Measurements from ENCODE around the gene LMX1B.

LMX1B gene

DNA sequence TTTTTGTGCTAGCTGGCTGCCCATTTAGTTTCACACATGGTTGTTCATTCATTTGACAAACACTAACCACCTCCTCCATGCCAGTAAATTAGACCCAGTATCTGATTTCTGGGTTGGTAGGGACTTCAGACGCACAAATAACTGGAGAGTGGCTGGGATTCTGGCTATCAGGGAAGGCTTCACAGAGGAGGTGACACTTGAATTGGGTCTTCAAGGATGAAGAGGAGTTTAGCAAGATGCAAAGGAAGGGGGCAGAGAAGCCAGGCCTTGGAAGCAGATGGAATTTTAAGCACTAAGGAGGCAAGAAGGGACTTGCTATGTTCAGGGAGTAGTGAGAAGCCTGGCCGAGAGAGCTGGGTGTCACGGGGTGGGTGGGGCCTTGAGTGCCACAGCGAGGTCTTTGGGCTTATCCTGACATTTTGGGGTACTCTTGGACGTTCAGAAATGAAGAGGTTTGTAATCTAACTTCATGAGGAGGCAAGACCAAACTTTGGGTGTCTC, 71.3 kb downstream of the LMX1B start:
- no peaks in the 10 kb centered on the region for H3K27me3 ChIP-seq (ENCODE audit: low read length)

DNA sequence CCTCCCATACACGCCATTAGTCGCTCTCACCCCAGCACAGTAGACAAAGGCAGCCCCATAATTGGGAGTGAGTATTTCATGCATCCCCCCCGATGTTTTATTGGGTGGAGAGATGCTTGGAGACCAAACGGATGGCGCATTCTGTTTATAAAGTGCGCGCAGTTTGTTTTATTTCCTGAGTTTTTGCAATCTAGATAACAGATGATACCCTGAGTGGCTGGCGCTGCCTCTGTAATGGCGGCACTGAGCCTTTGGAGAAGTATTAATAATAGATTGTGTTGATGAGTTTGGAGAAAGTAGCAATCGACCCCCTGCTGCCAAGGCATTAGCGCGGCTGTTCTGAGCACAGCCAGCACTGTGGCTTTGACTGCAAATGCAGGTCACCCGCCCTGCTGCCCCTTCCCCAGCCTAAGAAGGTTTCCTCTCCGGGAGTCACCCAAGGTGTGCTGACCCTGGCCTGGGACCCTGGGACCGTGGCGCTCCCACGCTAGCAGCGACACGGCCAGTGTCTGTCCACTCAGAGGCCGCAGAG, 74.3 kb downstream of the LMX1B start:
- Histone ChIP-seq H3K9me3 (ENCODE audit: insufficient read depth, low read length) (no peaks in the 10 kb centered on the region), H3K9me2 (replicated peaks; ENCODE audit: insufficient read depth, low read length) (no peaks in the 10 kb centered on the region), H3K9ac (ENCODE audit: low read length) (no peak overlapping the region), H3K79me2 (ENCODE audit: insufficient read depth, low read length) (no peaks in the 10 kb centered on the region), H3K27me3 (ENCODE audit: low read length) (no peaks in the 10 kb centered on the region), H3K27ac (ENCODE audit: low read depth, low read length) (no peak overlapping the region), H3F3A (ENCODE audit: insufficient read depth) (no peaks in the 10 kb centered on the region), H3K4me3 (ENCODE audit: insufficient read depth, low read length, poor library complexity, severe bottlenecking) (no peak overlapping the region), H3K36me3 (ENCODE audit: low read length) (no peaks in the 10 kb centered on the region), H2AFZ (ENCODE audit: low read depth, low read length, severe bottlenecking) (no peak overlapping the region), H4K20me1 (ENCODE audit: low read depth, low read length) (no peaks in the 10 kb centered on the region), H3K4me2 (ENCODE audit: low read depth, low read length, poor library complexity, severe bottlenecking) (no peak overlapping the region)
- TF ChIP-seq, protein P1, sequence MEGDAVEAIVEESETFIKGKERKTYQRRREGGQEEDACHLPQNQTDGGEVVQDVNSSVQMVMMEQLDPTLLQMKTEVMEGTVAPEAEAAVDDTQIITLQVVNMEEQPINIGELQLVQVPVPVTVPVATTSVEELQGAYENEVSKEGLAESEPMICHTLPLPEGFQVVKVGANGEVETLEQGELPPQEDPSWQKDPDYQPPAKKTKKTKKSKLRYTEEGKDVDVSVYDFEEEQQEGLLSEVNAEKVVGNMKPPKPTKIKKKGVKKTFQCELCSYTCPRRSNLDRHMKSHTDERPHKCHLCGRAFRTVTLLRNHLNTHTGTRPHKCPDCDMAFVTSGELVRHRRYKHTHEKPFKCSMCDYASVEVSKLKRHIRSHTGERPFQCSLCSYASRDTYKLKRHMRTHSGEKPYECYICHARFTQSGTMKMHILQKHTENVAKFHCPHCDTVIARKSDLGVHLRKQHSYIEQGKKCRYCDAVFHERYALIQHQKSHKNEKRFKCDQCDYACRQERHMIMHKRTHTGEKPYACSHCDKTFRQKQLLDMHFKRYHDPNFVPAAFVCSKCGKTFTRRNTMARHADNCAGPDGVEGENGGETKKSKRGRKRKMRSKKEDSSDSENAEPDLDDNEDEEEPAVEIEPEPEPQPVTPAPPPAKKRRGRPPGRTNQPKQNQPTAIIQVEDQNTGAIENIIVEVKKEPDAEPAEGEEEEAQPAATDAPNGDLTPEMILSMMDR (IDR thresholded peaks at IDR 0.05; ENCODE audit: insufficient read depth, low read length, poor library complexity, severe bottlenecking): no peak
- no peak for TF ChIP-seq EZH2phosphoT487 (conservative IDR thresholded peaks at IDR 0.05; ENCODE audit: low read length)

More for the DNA sequence above, 71.3 kb downstream of the LMX1B start:
- Histone ChIP-seq H2AFZ (ENCODE audit: low read depth, low read length, severe bottlenecking) (no peak overlapping the region), H3K9me3 (ENCODE audit: insufficient read depth, low read length) (no peaks in the 10 kb centered on the region), H3K79me2 (ENCODE audit: insufficient read depth, low read length) (no peaks in the 10 kb centered on the region), H3K27ac (ENCODE audit: low read depth, low read length) (no peak overlapping the region), H3K4me2 (ENCODE audit: low read depth, low read length, poor library complexity, severe bottlenecking) (no peak overlapping the region), H3K36me3 (ENCODE audit: low read length) (no peaks in the 10 kb centered on the region), H3K9ac (ENCODE audit: low read length) (no peak overlapping the region), H3F3A (ENCODE audit: insufficient read depth) (no peaks in the 10 kb centered on the region), H3K9me2 (replicated peaks; ENCODE audit: insufficient read depth, low read length) (no peaks in the 10 kb centered on the region), H4K20me1 (ENCODE audit: low read depth, low read length) (no peaks in the 10 kb centered on the region), H3K4me3 (ENCODE audit: insufficient read depth, low read length, poor library complexity, severe bottlenecking) (no peak overlapping the region)
- no peak for TF ChIP-seq EZH2phosphoT487 (conservative IDR thresholded peaks at IDR 0.05; ENCODE audit: low read length)
- TF ChIP-seq, protein P1 (IDR thresholded peaks at IDR 0.05; ENCODE audit: insufficient read depth, low read length, poor library complexity, severe bottlenecking): no peak

DNA sequence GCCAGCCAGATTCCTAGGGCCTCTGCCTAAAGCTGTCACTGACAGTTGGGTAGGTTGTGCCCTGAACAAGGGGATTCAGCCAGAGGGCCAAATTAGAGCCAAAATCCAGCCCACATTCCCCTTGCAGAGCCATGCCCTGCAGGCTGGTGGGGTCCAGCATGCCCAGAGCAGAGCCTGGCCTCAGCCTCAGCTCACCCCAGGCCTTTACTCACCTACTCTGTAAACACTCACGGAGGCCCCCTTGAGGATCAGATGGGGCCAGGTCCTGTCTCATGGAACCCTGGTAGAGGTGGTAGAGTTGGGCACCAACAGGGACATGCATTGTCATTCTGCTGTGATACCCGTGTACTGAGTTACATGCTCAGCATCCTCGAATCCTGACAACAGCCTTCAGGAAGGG, 74.9 kb downstream of the LMX1B start:
- Histone ChIP-seq H3K4me2 (ENCODE audit: low read depth, low read length, poor library complexity, severe bottlenecking) (no peak overlapping the region), H3K4me3 (ENCODE audit: insufficient read depth, low read length, poor library complexity, severe bottlenecking) (no peak overlapping the region), H4K20me1 (ENCODE audit: low read depth, low read length) (no peaks in the 10 kb centered on the region), H2AFZ (ENCODE audit: low read depth, low read length, severe bottlenecking) (no peak overlapping the region), H3K79me2 (ENCODE audit: insufficient read depth, low read length) (no peaks in the 10 kb centered on the region), H3K36me3 (ENCODE audit: low read length) (no peaks in the 10 kb centered on the region), H3K9me2 (replicated peaks; ENCODE audit: insufficient read depth, low read length) (no peaks in the 10 kb centered on the region), H3F3A (ENCODE audit: insufficient read depth) (no peaks in the 10 kb centered on the region), H3K9me3 (ENCODE audit: insufficient read depth, low read length) (no peaks in the 10 kb centered on the region), H3K27ac (ENCODE audit: low read depth, low read length) (no peak overlapping the region), H3K9ac (ENCODE audit: low read length) (no peak overlapping the region), H3K27me3 (ENCODE audit: low read length) (no peaks in the 10 kb centered on the region)
- TF ChIP-seq, protein P1 (IDR thresholded peaks at IDR 0.05; ENCODE audit: insufficient read depth, low read length, poor library complexity, severe bottlenecking): no peak
- no peak for TF ChIP-seq EZH2phosphoT487 (conservative IDR thresholded peaks at IDR 0.05; ENCODE audit: low read length)

All from SU-DHL-6 (cell line).